GM23338 (cell line): Measurements from ENCODE around the gene ZNF518A. TPM values are rescaled to one million over a fixed set of nuclear protein-coding genes. Genes with fewer than 3 reads are reported as not detected.

Source experiments
- ATAC-seq: fragments of 200-7000 bp; cut with Tn5 transposase; 3 replicates; pipeline ENCODE4 v1.9.1; 2020
- DNase-seq: peaks from one replicate; pipeline ENCODE4 v3.0.0-alpha.2; 2015; ENCODE audit warnings: low spot score
- H2AFZ ChIP-seq: fragments of 200-600 bp; sonication (generic); 2 replicates; pipeline ENCODE4 v1.8.0; 2016; ENCODE audit warnings: antibody characterized with exemption, mild to moderate bottlenecking, moderate library complexity
- H3F3A ChIP-seq: fragments of 200-600 bp; sonication (generic); replicated peaks from 2 replicates; pipeline ENCODE4 v1.8.0; 2017; ENCODE audit warnings: antibody characterized with exemption, mixed run types, low read depth
- H3K27ac ChIP-seq: fragments of 200-600 bp; sonication (generic); 2 replicates; pipeline ENCODE4 v1.6.1; 2016; ENCODE audit warnings: low read depth
- H3K27me3 ChIP-seq: fragments of 200-600 bp; sonication (generic); 2 replicates; pipeline ENCODE4 v1.8.0; 2016; ENCODE audit warnings: mild to moderate bottlenecking, mixed run types, moderate library complexity; ENCODE audit not compliant: insufficient read depth
- H3K36me3 ChIP-seq: fragments of 200-600 bp; sonication (generic); 2 replicates; pipeline ENCODE4 v1.8.0; 2016; ENCODE audit warnings: mild to moderate bottlenecking; ENCODE audit not compliant: insufficient read depth
- H3K4me1 ChIP-seq: fragments of 200-600 bp; sonication (generic); 2 replicates; pipeline ENCODE4 v1.8.0; 2016; ENCODE audit warnings: mild to moderate bottlenecking, moderate library complexity; ENCODE audit not compliant: insufficient read depth
- H3K4me2 ChIP-seq: fragments of 200-600 bp; sonication (generic); 2 replicates; pipeline ENCODE4 v1.7.1; 2017; ENCODE audit warnings: mixed run types
- H3K4me3 ChIP-seq: fragments of 200-600 bp; sonication (generic); 2 replicates; pipeline ENCODE4 v1.6.1; 2016; ENCODE audit warnings: mixed run types
- H3K79me2 ChIP-seq: fragments of 200-600 bp; sonication (generic); replicated peaks from 2 replicates; pipeline ENCODE4 v1.8.0; 2017; ENCODE audit warnings: mild to moderate bottlenecking; ENCODE audit not compliant: insufficient read depth
- H3K9me2 ChIP-seq: fragments of 200-600 bp; sonication (generic); 2 replicates; pipeline ENCODE4 v1.8.0; 2017; ENCODE audit not compliant: insufficient read depth
- H4K20me1 ChIP-seq: fragments of 200-600 bp; sonication (generic); replicated peaks from 2 replicates; pipeline ENCODE4 v1.8.0; 2017; ENCODE audit warnings: mild to moderate bottlenecking; ENCODE audit not compliant: insufficient read depth
- H3K27ac Mint-ChIP-seq: 2 replicates; pipeline ENCODE4 v1.8.0; 2020; ENCODE audit warnings: inconsistent platforms, mild to moderate bottlenecking, moderate library complexity, mixed read lengths
- H3K27me3 Mint-ChIP-seq: 3 replicates; pipeline ENCODE4 v1.8.0; 2022; ENCODE audit warnings: low read depth, mild to moderate bottlenecking, moderate library complexity, mixed read lengths, inconsistent platforms; ENCODE audit not compliant: insufficient read depth, poor library complexity
- H3K36me3 Mint-ChIP-seq: 3 replicates; pipeline ENCODE4 v1.8.0; 2021; ENCODE audit warnings: low read depth, mild to moderate bottlenecking, inconsistent platforms, moderate library complexity, mixed read lengths
- H3K4me1 Mint-ChIP-seq: 3 replicates; pipeline ENCODE4 v1.8.0; 2020; ENCODE audit warnings: mild to moderate bottlenecking, inconsistent platforms, mixed read lengths
- H3K4me3 Mint-ChIP-seq: 3 replicates; pipeline ENCODE4 v1.8.0; 2021; ENCODE audit warnings: moderate library complexity, mild to moderate bottlenecking, inconsistent platforms, mixed read lengths
- H3K9me3 Mint-ChIP-seq: 3 replicates; pipeline ENCODE4 v1.8.0; 2020; ENCODE audit warnings: moderate library complexity, mild to moderate bottlenecking, inconsistent platforms, mixed read lengths
- CREB1 ChIP-seq: fragments of 250-450 bp; sonication (Bioruptor Pico); IDR thresholded peaks from 2 replicates; pipeline ENCODE4 v1.5.0; 2020; ENCODE audit warnings: low read depth, mild to moderate bottlenecking, moderate library complexity
- EZH2phosphoT487 ChIP-seq: fragments of 200-600 bp; sonication (generic); IDR thresholded peaks from one replicate; pipeline ENCODE4 v1.8.1; 2018; ENCODE audit warnings: antibody characterized with exemption; ENCODE audit not compliant: unreplicated experiment
- NANOG ChIP-seq: IDR thresholded peaks from 2 replicates; pipeline ENCODE4 v1.6.1; 2016; ENCODE audit warnings: antibody characterized with exemption, borderline replicate concordance
- REST ChIP-seq: IDR thresholded peaks from one replicate; pipeline ENCODE4 v1.6.1; 2018; ENCODE audit warnings: antibody characterized with exemption; ENCODE audit not compliant: unreplicated experiment
- STAT1 ChIP-seq: IDR thresholded peaks from one replicate; pipeline ENCODE4 v1.6.1; 2016; ENCODE audit warnings: antibody characterized with exemption; ENCODE audit not compliant: unreplicated experiment
- polyA plus RNA-seq: library from polyadenylated mRNA; unstranded; fragments of >200 nt; fragmentation: Nextera tagmentation; extraction: Ambion mirVana; gene quantifications from 2 replicates; pipeline ENCODE4 v1.2.1, GENCODE V29; 2016
- total RNA-seq: library from RNA; depleted of rRNA; stranded (reverse); fragments of >200 nt; shearing (Covaris generic); gene quantifications from 2 replicates; pipeline ENCODE4 v1.2.3, GENCODE V29; 2014
- TF ChIP-seq, protein P1 (sequence below), 2 experiments: fragments of 200-600 bp in 1 of 2; sonication (generic) in 1 of 2; conservative IDR thresholded peaks; 2 replicates each; pipeline versions ENCODE4 v1.5.1 to v1.6.1; 2016 to 2017; ENCODE audit warnings: antibody characterized with exemption in 2 of 2, low read depth in 2 of 2, mild to moderate bottlenecking in 2 of 2, moderate library complexity in 1 of 2
- TF ChIP-seq, protein P2 (sequence below): fragments of 250-450 bp; sonication (Bioruptor Pico); IDR thresholded peaks from 2 replicates; pipeline ENCODE4 v1.5.0; 2020; ENCODE audit warnings: mild to moderate bottlenecking, moderate library complexity

ZNF518A gene
- total and polyA plus RNA-seq, 2 experiments from 2014 or later: 44.6 to 52.1 TPM

GRCh38 chr10:96136810-96137209, 6.7 kb downstream of the ZNF518A start:
- ATAC-seq: no peak
- Histone ChIP-seq H3K9me2 (no peaks in the 10 kb centered on the region), H3K4me2 (no peak overlapping the region), H4K20me1 (0 out of 2 replicates have a peak, but pooled peaks cover 2% of the 10 kb centered on the region), H3K36me3 (peaks cover 15% of the 10 kb centered on the region; the same call in 1 of the 2 replicates), H3K79me2 (peaks cover 38% of the 10 kb centered on the region), H3K4me1 (peaks cover 4% of the 10 kb centered on the region; the same call in 1 of the 2 replicates), H3K4me3 (no peak overlapping the region), H3K27me3 (no peaks in the 10 kb centered on the region), H3K27ac (no peak overlapping the region), H2AFZ (no peak overlapping the region), H3F3A (no peaks in the 10 kb centered on the region)
- Mint-ChIP-seq H3K36me3 (peaks cover 57% of the 10 kb centered on the region), H3K9me3 (no peaks in the 10 kb centered on the region; the same call in 2 of the 3 replicates), H3K4me1 (peaks cover 12% of the 10 kb centered on the region), H3K27ac (no peak overlapping the region), H3K4me3 (no peak overlapping the region), H3K27me3 (peaks cover 3% of the 10 kb centered on the region)
- DNase-seq: no peak
- TF ChIP-seq EZH2phosphoT487: no peak

DNA sequence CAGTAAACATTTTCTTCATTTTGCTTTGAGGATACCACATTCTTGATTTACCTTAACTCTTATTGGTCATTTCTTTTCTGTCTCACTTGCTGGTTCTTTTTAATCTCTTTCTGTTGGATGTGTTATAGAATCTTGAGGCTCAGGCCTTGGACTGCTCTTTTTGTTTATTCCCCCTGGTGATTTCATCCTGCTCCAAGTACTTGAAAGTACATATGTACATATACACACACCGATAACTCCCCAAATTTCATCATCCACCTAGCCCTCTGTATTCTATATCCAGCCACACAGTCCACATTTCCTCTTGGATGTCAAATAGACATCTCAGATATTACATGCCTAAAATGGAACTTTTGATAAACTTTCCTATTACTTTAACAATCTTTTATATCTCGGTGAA, 7.5 kb downstream of the ZNF518A start:
- H3K4me2 ChIP-seq: no peak overlapping the region
- ATAC-seq (no peak), DNase-seq (no peak)
- H3F3A ChIP-seq: no peaks in the 10 kb centered on the region
- no peaks in the 10 kb centered on the region for H3K9me2 ChIP-seq
- no peak for TF ChIP-seq STAT1
- TF ChIP-seq, protein P1, sequence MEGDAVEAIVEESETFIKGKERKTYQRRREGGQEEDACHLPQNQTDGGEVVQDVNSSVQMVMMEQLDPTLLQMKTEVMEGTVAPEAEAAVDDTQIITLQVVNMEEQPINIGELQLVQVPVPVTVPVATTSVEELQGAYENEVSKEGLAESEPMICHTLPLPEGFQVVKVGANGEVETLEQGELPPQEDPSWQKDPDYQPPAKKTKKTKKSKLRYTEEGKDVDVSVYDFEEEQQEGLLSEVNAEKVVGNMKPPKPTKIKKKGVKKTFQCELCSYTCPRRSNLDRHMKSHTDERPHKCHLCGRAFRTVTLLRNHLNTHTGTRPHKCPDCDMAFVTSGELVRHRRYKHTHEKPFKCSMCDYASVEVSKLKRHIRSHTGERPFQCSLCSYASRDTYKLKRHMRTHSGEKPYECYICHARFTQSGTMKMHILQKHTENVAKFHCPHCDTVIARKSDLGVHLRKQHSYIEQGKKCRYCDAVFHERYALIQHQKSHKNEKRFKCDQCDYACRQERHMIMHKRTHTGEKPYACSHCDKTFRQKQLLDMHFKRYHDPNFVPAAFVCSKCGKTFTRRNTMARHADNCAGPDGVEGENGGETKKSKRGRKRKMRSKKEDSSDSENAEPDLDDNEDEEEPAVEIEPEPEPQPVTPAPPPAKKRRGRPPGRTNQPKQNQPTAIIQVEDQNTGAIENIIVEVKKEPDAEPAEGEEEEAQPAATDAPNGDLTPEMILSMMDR (conservative IDR thresholded peaks at IDR 0.05; ENCODE audit: low read depth in 2 of 2): no peak
- no peak for TF ChIP-seq REST
- TF ChIP-seq, protein P2, sequence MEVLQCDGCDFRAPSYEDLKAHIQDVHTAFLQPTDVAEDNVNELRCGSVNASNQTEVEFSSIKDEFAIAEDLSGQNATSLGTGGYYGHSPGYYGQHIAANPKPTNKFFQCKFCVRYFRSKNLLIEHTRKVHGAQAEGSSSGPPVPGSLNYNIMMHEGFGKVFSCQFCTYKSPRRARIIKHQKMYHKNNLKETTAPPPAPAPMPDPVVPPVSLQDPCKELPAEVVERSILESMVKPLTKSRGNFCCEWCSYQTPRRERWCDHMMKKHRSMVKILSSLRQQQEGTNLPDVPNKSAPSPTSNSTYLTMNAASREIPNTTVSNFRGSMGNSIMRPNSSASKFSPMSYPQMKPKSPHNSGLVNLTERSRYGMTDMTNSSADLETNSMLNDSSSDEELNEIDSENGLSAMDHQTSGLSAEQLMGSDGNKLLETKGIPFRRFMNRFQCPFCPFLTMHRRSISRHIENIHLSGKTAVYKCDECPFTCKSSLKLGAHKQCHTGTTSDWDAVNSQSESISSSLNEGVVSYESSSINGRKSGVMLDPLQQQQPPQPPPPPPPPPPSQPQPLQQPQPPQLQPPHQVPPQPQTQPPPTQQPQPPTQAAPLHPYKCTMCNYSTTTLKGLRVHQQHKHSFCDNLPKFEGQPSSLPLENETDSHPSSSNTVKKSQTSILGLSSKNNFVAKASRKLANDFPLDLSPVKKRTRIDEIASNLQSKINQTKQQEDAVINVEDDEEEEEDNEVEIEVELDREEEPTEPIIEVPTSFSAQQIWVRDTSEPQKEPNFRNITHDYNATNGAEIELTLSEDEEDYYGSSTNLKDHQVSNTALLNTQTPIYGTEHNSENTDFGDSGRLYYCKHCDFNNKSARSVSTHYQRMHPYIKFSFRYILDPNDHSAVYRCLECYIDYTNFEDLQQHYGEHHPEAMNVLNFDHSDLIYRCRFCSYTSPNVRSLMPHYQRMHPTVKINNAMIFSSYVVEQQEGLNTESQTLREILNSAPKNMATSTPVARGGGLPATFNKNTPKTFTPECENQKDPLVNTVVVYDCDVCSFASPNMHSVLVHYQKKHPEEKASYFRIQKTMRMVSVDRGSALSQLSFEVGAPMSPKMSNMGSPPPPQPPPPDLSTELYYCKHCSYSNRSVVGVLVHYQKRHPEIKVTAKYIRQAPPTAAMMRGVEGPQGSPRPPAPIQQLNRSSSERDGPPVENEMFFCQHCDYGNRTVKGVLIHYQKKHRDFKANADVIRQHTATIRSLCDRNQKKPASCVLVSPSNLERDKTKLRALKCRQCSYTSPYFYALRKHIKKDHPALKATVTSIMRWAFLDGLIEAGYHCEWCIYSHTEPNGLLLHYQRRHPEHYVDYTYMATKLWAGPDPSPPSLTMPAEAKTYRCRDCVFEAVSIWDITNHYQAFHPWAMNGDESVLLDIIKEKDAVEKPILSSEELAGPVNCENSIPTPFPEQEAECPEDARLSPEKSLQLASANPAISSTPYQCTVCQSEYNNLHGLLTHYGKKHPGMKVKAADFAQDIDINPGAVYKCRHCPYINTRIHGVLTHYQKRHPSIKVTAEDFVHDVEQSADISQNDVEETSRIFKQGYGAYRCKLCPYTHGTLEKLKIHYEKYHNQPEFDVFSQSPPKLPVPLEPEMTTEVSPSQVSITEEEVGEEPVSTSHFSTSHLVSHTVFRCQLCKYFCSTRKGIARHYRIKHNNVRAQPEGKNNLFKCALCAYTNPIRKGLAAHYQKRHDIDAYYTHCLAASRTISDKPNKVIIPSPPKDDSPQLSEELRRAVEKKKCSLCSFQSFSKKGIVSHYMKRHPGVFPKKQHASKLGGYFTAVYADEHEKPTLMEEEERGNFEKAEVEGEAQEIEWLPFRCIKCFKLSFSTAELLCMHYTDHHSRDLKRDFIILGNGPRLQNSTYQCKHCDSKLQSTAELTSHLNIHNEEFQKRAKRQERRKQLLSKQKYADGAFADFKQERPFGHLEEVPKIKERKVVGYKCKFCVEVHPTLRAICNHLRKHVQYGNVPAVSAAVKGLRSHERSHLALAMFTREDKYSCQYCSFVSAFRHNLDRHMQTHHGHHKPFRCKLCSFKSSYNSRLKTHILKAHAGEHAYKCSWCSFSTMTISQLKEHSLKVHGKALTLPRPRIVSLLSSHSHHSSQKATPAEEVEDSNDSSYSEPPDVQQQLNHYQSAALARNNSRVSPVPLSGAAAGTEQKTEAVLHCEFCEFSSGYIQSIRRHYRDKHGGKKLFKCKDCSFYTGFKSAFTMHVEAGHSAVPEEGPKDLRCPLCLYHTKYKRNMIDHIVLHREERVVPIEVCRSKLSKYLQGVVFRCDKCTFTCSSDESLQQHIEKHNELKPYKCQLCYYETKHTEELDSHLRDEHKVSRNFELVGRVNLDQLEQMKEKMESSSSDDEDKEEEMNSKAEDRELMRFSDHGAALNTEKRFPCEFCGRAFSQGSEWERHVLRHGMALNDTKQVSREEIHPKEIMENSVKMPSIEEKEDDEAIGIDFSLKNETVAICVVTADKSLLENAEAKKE (CRISPR knock-in tag): no peak
- TF ChIP-seq NANOG: no peak
- no peak for TF ChIP-seq CREB1 (CRISPR knock-in tag)
- no peak for TF ChIP-seq EZH2phosphoT487
- Mint-ChIP-seq H3K4me1 (peaks cover 8% of the 10 kb centered on the region), H3K36me3 (peaks cover 59% of the 10 kb centered on the region), H3K9me3 (no peaks in the 10 kb centered on the region; the same call in 2 of the 3 replicates), H3K4me3 (no peak overlapping the region), H3K27me3 (peaks cover 3% of the 10 kb centered on the region), H3K27ac (peak overlapping the region; percentile 7; the same call in 1 of the 2 replicates)
- H4K20me1 ChIP-seq: 0 out of 2 replicates have a peak, but pooled peaks cover 2% of the 10 kb centered on the region
- no peak overlapping the region for H2AFZ ChIP-seq
- peaks cover 15% of the 10 kb centered on the region; the same call in 1 of the 2 replicates for H3K36me3 ChIP-seq
- H3K27ac ChIP-seq: no peak overlapping the region
- peaks cover 31% of the 10 kb centered on the region for H3K79me2 ChIP-seq
- no peak overlapping the region for H3K4me3 ChIP-seq
- H3K27me3 ChIP-seq: no peaks in the 10 kb centered on the region
- no peaks in the 10 kb centered on the region for H3K4me1 ChIP-seq
